ENCODE data around the gene LFNG.
"Not testable (repeated sequence)": the region's sequence is repeated elsewhere in the genome, so short reads cannot be mapped to it uniquely, and the experiment has no call there.

LFNG gene

DNA sequence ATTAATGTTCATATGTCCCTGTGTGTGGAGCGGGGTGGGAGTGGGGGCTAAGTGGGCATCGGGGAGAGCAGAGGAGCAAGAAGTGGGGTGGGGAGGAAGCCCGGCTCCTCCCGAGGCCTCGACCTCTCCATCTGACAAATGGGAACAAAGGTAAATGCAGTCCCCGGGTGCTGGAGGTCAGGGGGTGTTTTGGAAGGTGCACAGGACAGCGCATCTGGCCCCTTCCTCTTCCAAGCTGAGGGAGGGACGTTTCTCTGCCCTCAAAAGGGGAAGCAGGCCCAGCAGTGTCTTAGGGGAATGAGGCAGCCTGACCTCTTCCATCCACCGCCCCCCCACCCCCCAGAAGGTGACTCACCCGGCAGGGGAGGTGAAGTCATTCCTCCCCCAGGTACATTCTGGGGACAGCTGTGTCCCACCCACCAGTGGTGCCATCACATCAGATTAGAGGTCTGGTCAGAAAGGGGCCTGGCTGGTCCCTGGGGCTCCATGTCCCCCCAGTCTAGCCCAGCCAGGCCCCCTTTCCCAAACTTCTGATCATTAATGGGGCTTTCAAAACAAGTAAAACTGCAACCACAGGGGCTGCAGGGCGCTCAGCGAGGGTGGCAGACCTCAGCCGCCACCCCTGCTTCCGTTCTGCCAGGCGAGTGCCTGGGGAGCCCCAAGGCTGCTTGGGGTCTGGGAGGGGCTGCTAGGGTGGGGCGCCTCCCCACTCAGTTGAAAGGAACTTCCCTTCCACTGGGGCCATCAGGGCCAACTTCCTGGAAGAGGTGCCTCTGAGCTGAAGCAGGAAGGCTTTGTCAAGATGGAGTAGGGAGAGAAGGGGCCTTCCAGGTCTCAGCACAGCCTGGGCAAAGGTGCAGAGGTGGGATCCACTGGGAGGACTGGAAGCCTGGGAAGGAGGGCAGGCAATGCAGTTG, 10.8 kb downstream of the LFNG start:
- DNase-seq (ENCODE audit: low read depth in 2 of 2), result no peak

DNA sequence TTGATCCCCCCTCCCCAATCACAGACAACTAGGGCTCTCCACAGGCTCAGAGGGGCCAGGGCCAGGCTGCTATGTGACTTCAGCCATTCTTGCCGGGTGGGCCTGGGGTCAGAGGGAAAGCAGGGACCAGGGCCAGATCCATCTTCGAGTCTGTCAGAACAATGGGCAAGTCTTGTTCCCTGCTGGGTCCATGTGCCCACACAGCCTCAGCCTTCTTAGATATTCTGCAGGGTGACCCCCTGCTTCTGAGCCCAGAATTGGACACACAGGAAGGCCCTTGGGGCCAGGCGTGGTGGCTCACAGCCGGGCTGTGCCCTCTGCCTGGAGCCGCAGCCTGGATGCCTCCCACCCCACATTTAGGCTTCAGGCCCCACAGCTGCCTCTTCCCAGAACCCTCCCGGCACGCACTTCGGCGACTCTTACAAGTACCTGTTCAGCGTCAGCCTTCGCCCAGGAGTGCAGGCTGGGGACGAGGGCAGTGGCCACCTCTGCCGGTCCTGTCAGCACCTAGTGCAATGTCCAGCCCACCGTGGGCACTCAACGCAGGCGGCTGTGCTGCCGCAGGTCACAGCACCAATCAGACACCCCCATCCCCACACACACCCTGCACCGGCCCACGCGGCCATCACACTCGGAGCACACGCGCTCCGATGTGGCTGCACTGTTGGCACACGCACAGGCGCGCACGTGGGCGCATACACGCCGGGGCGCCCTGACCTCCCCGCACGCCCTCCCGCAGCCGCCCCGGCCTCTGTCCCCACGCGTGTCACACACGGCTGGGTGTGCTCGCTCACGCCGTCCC, 11.6 kb downstream of the LFNG start:
- not testable (repeated sequence) for DNase-seq (ENCODE audit: low read depth in 2 of 2)

DNA sequence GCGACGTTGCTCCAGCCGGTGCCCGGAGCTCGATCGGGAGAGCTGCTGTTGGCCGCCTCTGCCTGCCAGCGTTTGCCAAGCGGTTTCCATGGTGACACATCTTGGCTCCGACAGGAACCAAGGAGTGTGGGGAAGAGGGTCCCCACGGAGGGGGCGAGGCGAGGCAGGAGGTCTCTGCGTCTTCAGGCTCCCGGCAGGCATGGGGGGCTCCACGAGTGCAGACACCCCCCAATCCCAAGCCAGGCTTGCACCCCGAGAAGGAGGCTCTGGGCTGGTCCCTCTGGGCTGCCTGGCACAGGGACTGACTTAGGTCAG, 12.2 kb downstream of the LFNG start:
- not testable (repeated sequence) for DNase-seq (ENCODE audit: low read depth in 2 of 2)

DNA sequence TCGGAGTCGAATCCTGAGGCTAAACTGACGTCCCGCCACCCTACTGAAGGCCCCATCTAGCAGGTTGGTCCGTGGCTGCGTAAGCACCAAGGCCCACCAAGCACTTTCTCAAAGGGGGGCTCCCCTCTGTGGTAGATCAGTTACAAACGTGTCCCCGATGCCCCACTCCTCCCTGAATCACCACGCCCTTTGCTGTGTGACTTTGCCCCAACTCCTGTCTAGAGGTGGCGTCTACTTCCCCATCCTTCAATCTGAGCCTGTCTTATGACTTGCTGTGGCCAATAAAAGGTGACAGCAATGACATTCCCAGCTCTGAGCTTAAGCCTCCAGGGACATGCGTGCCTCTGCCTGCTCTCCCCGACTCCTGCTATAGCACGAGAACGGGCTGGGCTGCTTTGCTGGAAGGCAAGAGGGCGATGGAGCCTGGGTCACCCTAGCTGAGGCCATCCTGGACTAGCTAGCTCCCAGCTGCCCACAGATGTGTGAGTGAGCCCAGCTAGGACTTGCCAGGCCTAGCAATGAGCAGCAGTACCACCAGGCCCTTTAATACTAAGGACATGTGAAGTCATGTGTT, 12.7 kb downstream of the LFNG start:
- DNase-seq (ENCODE audit: low read depth in 2 of 2), result not testable (repeated sequence)

DNA sequence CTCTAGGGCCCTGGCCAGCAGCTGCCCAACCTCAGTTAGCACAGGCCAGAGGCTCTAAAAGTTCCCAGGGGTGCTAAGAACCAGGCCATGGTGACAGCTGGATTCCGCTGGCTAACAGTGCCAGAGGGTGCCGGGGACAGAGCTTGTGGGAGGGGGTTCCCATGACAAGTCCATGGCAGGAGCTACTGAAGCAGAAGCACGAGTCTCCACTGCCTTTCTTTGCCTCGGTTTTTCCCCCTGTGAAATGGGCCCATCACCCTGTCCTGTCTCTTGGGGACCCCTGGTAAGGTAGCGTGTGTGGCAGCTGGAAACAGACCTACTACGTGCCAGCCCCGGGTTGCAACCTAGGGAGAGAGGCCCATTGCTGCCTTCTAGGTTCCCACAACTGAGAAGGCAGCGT, 13.2 kb downstream of the LFNG start:
- DNase-seq (ENCODE audit: low read depth in 2 of 2), result not testable (repeated sequence)

DNA sequence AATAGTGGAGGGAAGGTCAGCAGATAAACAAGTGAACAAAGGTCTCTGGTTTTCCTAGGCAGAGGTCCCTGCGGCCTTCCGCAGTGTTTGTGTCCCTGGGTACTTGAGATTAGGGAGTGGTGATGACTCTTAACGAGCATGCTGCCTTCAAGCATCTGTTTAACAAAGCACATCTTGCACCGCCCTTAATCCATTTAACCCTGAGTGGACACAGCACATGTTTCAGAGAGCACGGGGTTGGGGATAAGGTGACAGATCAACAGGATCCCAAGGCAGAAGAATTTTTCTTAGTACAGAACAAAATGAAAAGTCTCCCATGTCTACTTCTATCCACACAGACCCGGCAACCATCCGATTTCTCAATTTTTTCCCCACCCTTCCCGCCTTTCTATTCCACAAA, 14.0 kb downstream of the LFNG start:
- not testable (repeated sequence) for DNase-seq (ENCODE audit: low read depth in 2 of 2)

DNA sequence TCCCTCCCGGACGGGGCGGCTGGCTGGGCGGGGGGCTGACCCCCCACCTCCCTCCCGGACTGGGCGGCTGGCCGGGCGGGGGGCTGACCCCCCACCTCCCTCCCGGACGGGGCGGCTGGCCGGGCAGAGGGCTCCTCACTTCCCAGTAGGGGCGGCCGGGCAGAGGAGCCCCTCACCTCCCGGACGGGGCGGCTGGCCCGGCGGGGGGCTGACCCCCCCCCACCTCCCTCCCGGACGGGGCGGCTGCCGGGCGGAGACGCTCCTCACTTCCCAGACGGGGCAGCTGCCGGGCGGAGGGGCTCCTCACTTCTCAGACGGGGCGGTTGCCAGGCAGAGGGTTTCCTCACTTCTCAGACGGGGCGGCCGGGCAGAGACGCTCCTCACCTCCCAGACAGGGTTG, 14.6 kb downstream of the LFNG start:
- DNase-seq (ENCODE audit: low read depth in 2 of 2), result not testable (repeated sequence)

DNA sequence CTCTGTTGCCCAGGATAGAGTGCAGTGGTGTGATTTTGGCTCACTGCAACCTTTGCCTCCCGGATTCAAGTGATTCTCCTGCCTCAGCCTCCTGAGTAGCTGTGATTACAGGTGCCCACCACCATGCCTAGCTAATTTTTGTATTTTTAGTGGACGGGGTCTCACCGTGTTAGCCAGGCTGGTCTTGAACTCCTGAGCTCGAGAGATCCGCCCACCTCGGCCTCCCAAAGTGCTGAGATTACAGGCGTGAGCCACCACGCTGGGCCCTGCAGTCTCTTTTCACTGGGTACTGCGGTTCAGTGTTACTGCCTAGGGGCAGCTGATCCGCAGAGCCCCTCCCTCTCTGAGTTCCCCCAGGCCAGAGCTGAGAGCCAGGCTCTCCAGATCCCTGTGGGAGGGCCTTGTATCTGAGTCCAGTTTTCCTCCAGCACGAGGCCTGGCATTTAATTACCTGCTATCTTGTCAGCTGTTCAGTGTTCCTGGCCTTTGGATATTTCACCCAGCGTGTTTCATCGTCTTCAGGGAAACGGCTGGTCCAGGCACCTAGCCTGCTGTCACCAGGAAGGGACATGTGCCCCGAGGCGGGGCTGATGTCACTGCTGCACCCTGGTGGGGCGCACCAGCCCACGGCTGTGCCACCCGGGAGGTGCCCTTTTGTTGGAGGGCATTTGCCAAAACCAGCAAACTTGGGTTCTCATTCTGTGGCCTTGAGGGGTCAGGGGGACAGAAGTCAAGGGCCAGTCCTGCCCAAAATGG, 16.5 kb downstream of the LFNG start:
- DNase-seq (ENCODE audit: low read depth in 2 of 2), result not testable (repeated sequence)

DNA sequence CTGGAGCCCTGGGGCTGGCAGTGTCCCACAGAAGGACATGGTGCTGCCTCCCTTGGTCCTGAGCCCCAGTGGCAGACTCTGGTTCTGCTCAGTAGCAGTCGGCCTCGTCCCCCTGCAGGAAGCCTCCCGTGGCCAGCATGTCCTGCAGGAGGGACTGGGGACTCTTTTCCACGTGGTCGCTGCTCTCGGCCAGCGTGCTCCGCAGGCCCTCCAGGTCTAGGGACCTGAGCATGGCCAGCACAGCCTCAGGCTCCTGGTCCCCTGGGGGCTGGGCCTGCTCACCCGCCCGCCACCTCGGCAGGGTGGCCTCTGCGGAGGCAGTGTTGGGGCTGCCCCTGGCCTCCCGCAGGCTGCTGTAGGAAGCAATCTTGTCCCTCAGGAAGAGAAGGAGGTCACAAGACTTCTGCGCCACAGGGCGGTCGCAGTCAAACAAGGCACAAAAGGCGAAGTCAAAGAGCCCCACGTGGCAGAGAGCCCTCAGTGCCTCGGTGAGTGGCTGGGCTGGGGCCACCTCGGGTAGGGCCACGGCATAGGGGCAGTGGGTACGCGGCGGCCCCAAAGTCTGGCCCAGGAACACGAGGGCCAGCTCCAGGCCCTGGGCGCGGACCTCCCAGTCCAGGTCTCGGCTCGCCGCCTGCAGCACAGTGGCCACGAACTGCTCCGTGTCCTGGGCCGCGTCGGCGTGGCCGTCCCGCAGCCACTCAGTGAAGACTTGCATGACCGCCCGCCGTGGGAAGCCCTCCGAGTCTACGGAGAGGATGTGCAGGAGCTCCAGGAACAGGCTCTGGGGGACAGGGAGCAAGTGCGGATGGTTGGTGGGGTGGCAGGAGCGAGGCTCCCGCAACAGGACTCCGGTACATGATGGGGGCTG, 18.6 kb downstream of the LFNG start:
- DNase-seq (ENCODE audit: low read depth in 2 of 2), result no peak

DNA sequence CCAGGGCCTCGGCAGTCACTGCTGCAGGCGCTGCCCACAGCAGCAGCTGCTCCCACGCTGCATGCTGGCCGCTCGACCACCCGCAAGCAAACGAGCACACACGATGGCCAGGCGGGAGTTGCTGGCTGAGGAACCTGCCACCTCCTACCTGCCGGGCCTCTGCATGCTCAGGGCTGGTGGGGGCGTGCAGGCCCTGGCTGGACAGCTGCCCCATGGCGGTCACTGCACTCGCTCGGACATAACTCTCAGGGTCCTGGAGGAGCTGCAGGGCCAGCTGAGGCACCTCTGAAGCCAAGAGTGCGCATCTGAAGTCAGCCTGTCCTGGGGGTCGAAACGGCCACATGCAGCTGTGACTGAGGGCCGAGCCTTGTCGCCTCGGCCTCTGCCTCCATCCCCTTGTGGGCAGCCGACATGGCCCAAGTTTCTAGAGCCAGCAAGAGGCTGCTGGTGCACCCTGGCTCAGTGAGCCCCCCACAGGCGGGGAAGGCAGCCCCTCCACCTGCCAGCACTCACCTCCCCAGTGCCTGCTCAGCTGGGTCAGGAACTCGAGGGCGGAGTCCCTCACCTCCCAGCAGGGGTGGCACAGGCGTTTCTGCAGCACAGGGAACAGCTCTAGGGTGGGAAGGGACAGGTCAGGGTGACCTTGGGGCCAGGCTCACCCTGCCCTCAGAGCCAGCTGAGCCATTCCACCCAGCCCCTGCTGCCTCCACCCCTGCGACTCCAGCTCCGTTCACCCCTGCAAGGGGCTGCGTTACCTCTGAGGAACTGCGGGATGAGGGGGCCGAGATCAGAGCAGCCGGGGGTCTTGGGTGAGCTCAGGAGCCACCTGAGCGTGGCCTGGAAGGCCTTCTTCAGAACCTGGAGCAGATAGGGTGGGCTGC, 19.7 kb downstream of the LFNG start:
- no peak for DNase-seq (ENCODE audit: low read depth in 2 of 2)

DNA sequence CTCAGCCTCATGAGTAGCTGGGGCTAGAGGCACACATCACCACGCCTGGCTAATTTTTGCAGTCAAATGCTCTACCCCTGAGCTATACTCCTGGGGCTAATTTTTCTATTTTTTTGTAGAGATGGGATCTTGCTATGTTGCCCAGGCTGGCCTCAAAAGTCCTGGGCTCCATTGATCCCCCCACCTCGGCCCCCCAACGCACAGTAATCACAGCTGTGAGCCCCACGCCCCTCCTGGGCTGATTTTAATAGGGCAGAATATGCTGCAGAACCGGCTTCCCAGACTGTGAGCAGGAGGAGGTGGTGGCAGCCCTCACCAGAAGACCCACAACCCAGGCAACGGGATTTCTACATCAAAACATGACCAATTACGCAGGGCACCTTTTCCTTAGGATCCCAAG, 20.6 kb downstream of the LFNG start:
- DNase-seq (ENCODE audit: low read depth in 2 of 2), result no peak

DNA sequence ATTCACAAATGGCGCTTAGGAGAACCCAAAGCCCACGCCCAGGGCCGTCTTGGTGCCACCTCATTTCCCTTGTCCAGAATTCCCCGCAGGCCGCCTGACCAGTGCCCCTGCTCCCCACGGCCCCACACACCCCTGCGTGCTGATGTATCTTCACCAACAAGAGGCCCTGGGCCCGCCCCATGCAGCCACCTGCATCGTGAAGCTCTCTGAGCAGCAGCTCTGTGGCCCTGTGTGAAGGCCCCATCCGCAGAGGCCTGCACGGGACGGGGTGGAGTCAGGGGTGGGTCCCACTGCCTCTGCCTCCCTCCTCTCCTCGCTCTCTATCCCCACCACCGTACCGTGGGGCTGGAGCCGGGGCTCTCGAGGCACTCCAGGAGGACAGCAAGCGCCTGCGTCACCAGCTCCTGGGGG, 21.1 kb downstream of the LFNG start:
- no peak for DNase-seq (ENCODE audit: low read depth in 2 of 2)

DNA sequence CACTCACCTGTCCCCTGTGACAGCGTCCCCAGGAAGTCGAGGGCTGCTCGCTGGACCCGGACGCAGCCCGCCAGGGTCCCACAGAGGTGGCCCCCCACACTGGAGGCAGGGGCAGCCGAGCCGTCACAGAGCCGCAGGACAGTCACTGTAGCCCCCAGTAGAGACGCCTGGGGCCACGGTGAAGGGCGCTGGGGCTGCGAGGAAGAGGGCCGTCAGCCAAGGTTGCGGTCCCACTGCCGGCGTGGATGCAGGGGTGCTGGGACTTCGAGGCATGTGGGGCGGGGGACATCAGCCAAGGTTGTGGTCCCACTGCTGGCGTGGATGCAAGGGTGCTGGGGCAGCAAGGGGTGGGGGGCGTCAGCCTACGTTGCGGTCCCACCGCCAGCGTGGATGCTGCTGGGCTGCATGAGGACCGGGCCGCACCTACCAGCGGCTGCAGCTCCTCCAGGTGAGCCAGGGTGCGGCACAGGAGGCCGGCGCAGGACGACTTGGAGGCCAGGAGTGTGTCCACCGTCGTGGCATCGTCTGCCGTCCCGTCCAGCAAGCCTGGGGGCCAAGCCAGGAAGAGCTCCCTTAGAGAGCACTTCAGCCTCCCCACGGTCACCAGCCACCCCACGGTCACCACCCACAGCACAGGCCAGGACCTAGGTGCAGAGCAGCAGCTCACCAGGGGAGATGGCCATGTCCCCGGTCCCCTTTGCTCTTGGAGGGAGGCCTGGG, 21.9 kb downstream of the LFNG start:
- no peak for DNase-seq (ENCODE audit: low read depth in 2 of 2)

DNA sequence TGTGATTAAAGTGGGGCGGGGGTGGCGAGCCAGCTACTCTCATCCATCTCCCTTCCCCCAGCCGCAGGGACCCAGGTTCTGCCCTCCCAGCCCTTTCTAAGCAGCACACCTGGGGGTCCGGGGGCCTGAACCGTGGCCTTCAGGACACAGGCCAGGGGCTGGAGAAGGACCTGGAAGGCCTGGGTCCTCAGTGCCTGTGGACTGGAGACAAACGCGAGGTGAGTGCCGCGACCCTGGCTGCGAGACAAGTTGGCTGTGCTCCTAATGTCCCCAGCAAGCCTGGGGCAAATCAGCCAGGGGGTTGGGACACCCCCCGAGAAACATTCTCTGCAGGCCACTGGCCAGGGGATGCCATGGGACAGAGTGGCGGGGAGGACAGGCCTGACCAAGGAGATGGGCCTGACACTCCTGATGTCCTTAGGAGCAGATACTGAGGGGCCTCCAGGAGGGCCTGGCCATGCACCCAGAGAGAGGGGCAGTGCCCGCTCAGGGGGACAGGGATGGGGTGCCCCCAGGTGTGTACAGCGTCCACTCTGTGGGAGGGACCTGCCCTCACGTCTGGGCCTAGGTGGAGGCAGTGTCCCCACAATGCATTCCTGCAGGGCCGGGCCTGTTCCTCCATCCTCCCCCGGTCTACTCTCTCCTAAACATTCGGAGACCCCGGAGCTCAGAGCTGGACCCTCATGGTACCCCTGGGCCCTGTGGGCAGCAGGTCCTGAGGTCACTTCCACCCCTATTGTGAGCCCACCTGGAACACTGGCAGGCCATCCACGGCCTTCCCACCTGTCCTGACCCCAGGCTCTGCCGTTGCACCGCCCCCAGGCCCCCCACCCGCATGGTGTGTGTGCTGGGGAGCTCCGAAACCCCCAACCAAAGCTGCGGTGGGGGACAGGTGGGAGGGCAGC, 22.7 kb downstream of the LFNG start:
- DNase-seq (ENCODE audit: low read depth in 2 of 2), result no peak

DNA sequence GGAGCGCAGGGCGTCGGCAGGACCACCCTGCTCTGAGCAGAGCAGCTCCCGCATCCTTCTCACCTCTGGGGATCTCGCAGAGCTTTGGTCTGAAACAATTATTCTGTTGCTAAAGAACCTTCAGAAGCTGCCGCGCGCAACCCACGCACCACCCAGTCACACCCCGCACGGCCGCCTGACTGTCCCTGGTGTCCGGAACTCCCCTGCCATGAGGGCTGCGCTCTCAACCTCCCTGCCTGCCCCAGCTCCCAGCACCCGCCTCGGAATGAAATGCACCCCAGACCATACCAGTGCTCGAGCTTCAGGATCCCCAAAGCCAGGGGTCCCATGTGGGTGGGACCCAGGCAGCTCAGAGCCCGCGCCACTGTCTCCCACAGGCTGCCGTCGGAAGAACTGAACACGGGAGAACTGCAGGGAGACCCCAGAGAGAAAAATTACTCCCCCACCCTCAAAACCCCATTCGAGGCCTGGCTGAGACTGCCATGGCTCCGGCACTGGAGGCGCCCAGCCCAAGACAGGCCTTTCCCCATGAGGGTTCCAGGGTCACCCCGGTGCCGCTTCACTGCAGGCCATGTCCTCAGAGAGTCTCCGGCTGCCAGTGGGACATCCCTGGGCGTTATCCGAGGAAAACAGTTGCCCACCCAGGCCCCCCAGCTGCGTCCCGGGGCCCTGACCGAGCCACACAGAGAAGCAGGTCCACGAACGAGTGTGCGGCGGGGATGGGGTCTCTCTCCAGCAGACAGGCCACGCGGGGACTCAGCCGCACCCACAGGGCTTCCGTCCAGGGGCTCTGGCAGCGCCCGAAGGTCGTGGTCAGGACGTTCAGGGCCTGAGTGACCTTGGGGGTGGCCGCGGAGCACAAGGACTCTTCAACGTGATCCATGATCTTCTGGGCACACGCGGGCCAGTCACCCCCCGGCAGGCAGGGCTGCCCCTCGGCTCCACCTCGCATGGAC, 23.6 kb downstream of the LFNG start:
- DNase-seq (ENCODE audit: low read depth in 2 of 2), result no peak

DNA sequence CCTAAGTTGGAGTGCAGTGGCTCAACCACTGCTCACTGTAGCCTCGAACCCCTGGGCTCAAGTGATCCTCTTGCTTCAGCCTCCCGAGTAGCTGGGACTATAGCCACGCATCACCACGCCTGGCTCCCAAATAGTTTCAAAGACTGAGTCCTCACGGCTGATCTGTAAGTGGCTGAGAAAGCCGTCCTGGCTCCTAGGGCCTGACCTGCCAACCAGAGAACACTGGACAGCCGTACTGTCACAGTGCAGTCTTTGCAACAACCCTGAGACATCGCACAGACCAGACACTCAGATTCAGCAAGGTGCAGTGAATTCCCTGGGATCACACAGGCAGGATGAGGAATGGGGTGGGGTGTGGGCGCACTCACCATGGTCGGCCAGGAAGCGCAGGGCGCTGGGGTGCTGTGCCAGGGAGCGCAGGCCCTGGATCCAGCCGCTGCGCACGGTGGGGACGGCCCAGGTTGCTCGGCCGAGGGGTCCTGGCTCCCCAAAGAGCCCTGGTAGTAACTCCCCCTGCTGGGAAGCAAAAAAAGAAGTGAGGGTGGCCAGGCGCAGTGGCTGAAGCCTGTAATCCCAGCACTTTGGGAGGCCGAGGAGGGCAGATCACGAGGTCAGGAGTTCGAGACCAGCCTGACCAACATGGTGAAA, 25.1 kb downstream of the LFNG start:
- no peak for DNase-seq (ENCODE audit: low read depth in 2 of 2)

Measured in activated CD4-positive, alpha-beta T cell treated with anti-CD3 and anti-CD28 coated beads for 24 hours (primary cell).